Measurements from ENCODE around the gene KHK.
A peak's percentile ranks its signal among the peaks of the same experiment; 100 is the strongest.
"Not testable (repeated sequence)": the region's sequence is repeated elsewhere in the genome, so short reads cannot be mapped to it uniquely, and the experiment has no call there.

Gene KHK

GRCh38 chr2:27099334-27099955 lies 12.9 kb downstream of the KHK start:
- no peak for DNase-seq

DNA sequence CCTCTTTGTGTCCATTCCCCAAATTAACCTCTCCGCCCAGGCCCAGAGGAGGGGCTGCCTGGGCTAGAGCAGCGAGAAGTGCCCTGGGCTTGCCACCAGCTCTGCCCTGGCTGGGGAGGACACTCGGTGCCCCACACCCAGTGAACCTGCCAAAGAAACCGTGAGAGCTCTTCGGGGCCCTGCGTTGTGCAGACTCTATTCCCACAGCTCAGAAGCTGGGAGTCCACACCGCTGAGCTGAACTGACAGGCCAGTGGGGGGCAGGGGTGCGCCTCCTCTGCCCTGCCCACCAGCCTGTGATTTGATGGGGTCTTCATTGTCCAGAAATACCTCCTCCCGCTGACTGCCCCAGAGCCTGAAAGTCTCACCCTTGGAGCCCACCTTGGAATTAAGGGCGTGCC lies 13.5 kb downstream of the KHK start:
- DNase-seq = no peak

DNA sequence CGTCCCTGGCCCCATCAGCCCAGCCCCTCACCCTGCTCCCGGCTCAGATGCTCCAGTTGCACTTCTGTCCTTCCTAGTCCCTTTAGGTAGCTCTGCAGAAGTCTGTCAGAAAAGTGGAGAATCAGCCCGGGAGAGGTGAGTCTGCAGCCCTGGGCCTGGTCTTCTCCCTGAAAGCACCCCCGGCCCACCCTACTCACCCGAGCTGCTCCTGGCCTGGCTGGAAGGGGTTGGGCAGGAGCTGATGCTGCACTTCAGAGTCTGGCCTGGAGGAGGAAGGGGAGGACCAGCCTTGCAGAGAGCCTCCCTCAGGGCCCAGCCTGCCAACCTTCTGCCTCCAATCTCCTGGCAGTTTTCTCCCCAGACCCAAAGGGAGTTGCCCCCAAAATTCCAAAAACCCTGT lies 15.8 kb downstream of the KHK start:
- no peak for DNase-seq

GRCh38 chr2:27105981-27106380 lies 19.4 kb downstream of the KHK start:
- DNase-seq = no peak

DNA sequence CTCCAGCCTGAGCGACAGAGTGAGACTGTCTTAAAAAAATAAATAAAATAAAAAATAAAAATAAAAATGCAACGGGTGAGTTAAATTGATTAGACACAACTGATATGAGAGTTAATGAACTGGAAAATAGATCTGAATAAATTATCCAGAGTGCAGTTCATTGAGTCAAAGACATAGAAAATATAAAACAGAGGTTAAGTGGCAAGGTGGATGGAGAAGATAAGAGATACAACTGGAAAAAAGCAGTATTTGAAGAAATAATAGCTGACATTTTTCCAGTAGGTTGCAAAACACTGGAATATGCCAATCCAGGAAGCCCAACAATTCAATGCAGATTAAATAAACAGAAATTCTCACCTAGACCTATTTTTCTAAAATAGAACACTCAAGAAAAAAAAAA lies 21.6 kb downstream of the KHK start:
- no peak for DNase-seq

GRCh38 chr2:27109083-27109482 lies 22.5 kb downstream of the KHK start:
- DNase-seq = no peak

GRCh38 chr2:27110603-27111352 lies 24.2 kb downstream of the KHK start:
- not testable (repeated sequence) for DNase-seq

GRCh38 chr2:27111392-27112078 lies 25.0 kb downstream of the KHK start:
- DNase-seq = not testable (repeated sequence)

DNA sequence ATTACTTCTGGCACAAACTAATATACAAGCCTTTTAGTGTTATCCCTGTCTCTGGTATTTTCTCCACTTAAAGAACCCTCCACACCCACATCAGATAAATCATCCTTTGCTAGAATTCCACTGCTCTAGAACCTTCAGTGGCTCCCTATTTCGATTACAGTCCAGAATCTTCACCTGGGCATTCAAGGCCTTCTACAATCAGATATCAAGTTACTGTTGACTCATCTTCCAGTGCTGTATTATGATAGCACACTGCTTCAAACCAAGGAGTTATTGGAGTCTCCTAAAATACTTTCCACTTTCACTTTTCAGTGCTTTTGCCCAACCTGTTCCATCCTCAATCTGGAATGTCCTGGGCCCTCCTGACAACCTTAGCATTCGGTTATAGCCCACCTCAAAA lies 28.9 kb downstream of the KHK start:
- no peak for DNase-seq

- DNase-seq = no peak
These were observed 31.5 kb downstream of the KHK start for GRCh38 chr2:27117995-27118524.

GRCh38 chr2:27118525-27119329 lies 32.2 kb downstream of the KHK start, which contains the start of gene CGREF1:
Gene CGREF1, minus strand, starts transcription at chr2:27119128. Its CDS starts 14,762 bp downstream, at chr2:27104366.
- peak; percentile 71 for DNase-seq

DNA sequence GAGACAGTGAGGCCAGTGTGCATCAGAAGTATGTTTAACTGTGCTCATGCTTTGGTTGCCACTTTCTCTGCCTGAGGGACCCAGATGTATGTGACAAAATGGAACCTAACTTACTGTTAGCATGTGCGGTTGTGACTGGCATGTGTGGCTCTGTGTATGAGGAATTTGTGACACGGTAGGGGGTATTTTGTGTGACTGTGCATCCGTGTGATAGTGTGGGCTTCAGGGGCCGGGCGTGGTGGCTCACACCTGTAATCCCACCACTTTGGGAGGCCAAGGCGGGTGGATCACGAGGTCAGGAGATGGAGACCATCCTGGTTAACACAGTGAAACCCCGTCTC lies 32.7 kb downstream of the KHK start:
- DNase-seq = not testable (repeated sequence)

- DNase-seq = no peak
These were observed 35.3 kb downstream of the KHK start for GRCh38 chr2:27121906-27122305.

- no peak for DNase-seq
These were observed 36.2 kb downstream of the KHK start for GRCh38 chr2:27122791-27123190.

DNA sequence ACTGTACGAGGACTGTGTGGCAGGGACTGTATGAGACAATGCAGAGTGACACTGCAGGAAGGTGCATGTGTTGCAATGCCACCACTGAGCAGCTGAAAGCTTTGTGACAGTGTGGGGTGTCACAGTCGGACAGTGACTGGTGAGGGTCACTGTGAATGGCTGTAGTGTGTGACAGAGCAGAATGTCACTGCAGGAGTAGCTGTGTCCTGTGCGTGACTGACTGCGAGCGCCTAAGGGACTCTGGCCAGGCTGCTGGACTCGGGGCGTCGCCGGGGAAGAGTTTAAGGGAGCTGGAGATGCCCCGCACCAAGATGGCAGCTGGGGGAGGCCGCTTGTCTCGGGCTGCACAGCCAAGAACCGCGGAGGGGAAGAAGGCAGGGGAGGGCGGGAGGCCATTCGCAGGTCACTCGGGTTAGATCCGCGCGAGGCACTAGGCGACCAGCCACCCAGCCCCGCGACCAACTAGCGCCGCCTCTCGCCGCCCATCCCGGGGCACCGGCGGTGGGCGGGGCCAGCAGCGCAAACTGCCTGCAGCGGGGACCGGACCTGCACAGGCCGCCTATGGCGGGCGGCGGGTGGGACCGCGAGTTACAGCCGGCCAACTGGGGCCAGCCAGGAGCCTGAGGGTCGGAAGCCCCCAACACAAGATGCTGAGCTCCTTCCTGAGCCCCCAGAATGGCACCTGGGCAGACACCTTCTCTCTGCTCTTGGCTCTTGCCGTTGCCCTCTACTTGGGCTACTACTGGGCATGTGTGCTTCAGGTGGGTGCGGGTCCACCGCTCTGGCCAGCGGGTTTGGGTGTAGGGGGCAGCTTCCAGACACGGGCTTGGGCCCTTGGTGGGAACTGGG lies 37.0 kb downstream of the KHK start, which contains the start of gene ABHD1:
ABHD1 (plus strand) TSS at position 514 of the 849 bp plus-strand sequence; CDS start at position 648, 134 bp downstream.
- peak; percentile 86 for DNase-seq

GRCh38 chr2:27125104-27125503 lies 38.5 kb downstream of the KHK start:
- DNase-seq = no peak

DNA sequence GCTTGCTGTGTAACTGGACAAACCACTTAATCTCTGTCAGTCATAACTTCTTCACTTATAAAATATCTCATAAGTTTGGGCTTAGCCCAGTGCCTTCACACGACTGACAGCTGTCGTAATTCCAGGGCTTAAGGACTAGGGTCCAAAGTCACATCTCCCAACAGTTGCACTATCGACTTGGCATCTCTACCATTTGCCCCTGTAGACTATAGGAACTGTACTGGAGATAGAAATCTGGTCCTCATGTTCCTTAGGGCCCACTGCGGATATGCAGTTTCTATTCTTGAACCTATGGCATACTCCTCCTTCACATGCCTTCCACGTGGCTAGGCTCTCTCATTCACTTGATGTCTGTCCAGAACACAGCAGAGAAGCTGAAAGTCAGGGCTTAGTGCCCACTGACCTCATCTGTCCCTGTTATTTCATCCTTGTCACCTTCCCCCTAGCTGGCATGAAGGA lies 39.7 kb downstream of the KHK start:
- DNase-seq = no peak

DNA sequence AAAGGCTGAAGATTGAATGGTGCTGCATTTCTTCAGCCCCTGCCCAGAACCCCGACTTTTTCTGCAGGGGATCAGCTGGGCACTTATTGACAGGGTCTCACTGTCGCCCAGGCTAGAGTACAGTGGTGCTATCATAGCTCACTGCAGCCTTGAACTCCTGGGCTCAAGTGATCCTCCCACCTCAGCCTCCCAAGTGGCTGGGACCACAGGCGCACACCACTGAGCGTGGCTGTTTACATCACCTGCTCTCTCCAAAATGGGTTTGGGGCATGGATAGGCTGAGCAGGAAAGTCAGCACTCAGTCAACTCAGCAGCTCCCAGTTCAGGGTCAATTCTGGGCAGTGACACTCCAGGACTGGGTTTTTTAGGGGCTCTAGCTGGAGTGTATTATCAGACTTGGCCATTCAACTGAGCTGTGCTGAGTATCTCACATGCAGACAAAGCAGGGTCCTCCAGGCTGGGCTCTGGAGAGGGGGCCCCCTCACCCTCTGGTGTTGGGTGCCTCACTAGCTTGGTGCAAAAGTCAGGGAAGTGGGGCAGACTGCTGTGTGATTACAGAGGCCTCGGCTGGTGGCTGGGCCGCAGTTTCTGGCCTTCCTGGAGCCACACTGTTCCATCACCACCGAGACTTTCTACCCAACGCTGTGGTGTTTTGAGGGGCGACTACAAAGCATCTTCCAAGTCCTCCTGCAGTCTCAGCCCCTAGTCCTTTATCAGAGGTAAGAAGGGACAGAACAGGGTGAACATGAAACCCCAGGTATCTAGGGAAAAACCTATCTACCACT lies 41.5 kb downstream of the KHK start:
- DNase-seq = no peak

GRCh38 chr2:27128668-27129571 lies 42.3 kb downstream of the KHK start:
- no peak for DNase-seq

DNA sequence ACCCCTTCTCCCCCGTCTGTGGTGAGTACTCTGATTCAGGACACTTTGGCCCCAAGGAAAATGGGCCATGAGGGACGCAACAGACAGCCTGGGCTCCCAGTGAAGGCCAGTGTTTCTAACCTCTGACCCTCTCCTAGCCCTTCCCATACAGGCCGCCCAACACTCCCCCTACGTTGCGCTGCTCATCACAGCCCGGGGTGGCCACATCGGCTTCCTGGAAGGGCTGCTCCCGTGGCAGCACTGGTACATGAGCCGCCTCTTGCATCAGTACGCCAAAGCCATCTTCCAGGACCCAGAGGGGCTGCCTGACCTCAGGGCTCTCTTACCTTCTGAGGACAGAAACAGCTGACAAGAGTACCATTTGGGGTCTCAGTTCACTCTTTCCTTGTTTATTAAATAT lies 43.8 kb downstream of the KHK start:
- DNase-seq = no peak

Data from activated CD8-positive, alpha-beta memory T cell treated with anti-CD3 and anti-CD28 coated beads for 24 hours (primary cell).